B cell (primary cell): Measurements from ENCODE around the gene ADCY2. TPM values are rescaled to one million over a fixed set of nuclear protein-coding genes. Genes with fewer than 3 reads are reported as not detected.

Source experiments
- ATAC-seq: fragments of 200-7000 bp; cut with Tn5 transposase; one replicate; pipeline ENCODE4 v1.10.0; 2021; ENCODE audit warnings: low read depth, mild to moderate bottlenecking, moderate number of reproducible peaks, moderate library complexity
- CTCF ChIA-PET: fragments of 350-600 bp; sonication (Branson Sonifier 250); formaldehyde crosslinking; loops from one replicate; lab custom pipeline; 2021; ENCODE audit warnings: antibody characterized with exemption, inconsistent platforms; lab: Charles Lee
- POLR2A ChIA-PET: fragments of 350-600 bp; sonication (Branson Sonifier 250); formaldehyde crosslinking; loops from one replicate; lab custom pipeline; 2021; ENCODE audit warnings: antibody characterized with exemption; lab: Charles Lee
- DNase-seq: peaks from one replicate; pipeline ENCODE4 v3.0.0; 2013
- H2AFZ ChIP-seq: 2 replicates; pipeline ENCODE4 v1.6.1; 2012; ENCODE audit warnings: mild to moderate bottlenecking, low read depth, low read length; ENCODE audit not compliant: insufficient read depth, poor library complexity, severe bottlenecking
- H3K27ac ChIP-seq, 2 donors: 1 replicate in 1 of 2; 2 replicates in 1 of 2; pipeline ENCODE4 v1.5.1; 2012 to 2013; ENCODE audit warnings: low read length in 2 of 2, mild to moderate bottlenecking in 2 of 2, moderate library complexity in 1 of 2
- H3K27me3 ChIP-seq, 4 experiments: fragments of 200-600 bp in 1 of 4; sonication (generic) in 1 of 4; replicated peaks in 1 of 4; 1 replicate in 2 of 4; 2 replicates in 2 of 4; pipeline versions ENCODE4 v1.6.1 to v1.7.0; 2013 to 2016; ENCODE audit warnings: low read length in 3 of 4, mild to moderate bottlenecking in 2 of 4, mixed read lengths in 1 of 4, moderate library complexity in 1 of 4; ENCODE audit not compliant: insufficient read depth in 4 of 4, control insufficient read depth in 3 of 4; ENCODE audit errors: control extremely low read depth in 1 of 4
- H3K36me3 ChIP-seq, 2 experiments: replicated peaks in 1 of 2; 1 replicate in 1 of 2; 2 replicates in 1 of 2; pipeline versions ENCODE4 v1.6.1 to v1.7.1; 2013; ENCODE audit warnings: low read length in 1 of 2; ENCODE audit not compliant: insufficient read depth in 2 of 2, control insufficient read depth in 1 of 2; ENCODE audit errors: control extremely low read depth in 1 of 2, extremely low read depth in 1 of 2
- H3K4me1 ChIP-seq, 2 donors: fragments of 200-600 bp in 1 of 2; sonication (generic) in 1 of 2; 1 replicate in 1 of 2; 2 replicates in 1 of 2; pipeline versions ENCODE4 v1.5.1 to v1.6.1; 2013 to 2017; ENCODE audit warnings: low read length in 2 of 2; ENCODE audit not compliant: control insufficient read depth in 2 of 2, insufficient read depth in 2 of 2
- H3K4me2 ChIP-seq: replicated peaks from 2 replicates; pipeline ENCODE3; 2012; ENCODE audit warnings: mild to moderate bottlenecking, low read depth, low read length; ENCODE audit not compliant: poor library complexity, severe bottlenecking
- H3K4me3 ChIP-seq, 5 experiments: fragments of 200-600 bp in 1 of 5; sonication (generic) in 1 of 5; 1 replicate in 3 of 5; 2 replicates in 2 of 5; pipeline versions ENCODE4 v1.5.1 to v1.7.0; 2011 to 2016; ENCODE audit warnings: low read length in 4 of 5, mild to moderate bottlenecking in 4 of 5, low read depth in 2 of 5, control low read depth in 1 of 5, moderate library complexity in 1 of 5; ENCODE audit not compliant: insufficient read depth in 1 of 5; ENCODE audit errors: control extremely low read depth in 1 of 5, extremely low read depth in 1 of 5
- H3K79me2 ChIP-seq: fragments of 200-600 bp; sonication (generic); one replicate; pipeline ENCODE4 v1.6.0; 2016; ENCODE audit warnings: low read length; ENCODE audit not compliant: control insufficient read depth, insufficient read depth
- H3K9ac ChIP-seq: fragments of 200-600 bp; sonication (generic); 2 replicates; pipeline ENCODE4 v1.6.1; 2017; ENCODE audit warnings: mild to moderate bottlenecking, low read length, moderate library complexity
- H3K9me3 ChIP-seq, 3 donors: one replicate each; pipeline versions ENCODE4 v1.6.1 to v1.7.1; 2013; ENCODE audit warnings: low read length in 2 of 3; ENCODE audit not compliant: control insufficient read depth in 2 of 3, insufficient read depth in 1 of 3; ENCODE audit errors: control extremely low read depth in 1 of 3
- H4K20me1 ChIP-seq: 2 replicates; pipeline ENCODE4 v1.6.0; 2012; ENCODE audit warnings: mild to moderate bottlenecking, low read length; ENCODE audit not compliant: insufficient read depth, control insufficient read depth, poor library complexity, severe bottlenecking
- H3K27ac Mint-ChIP-seq: one replicate; pipeline ENCODE4 v1.8.0; 2021; ENCODE audit warnings: mixed read lengths
- H3K27me3 Mint-ChIP-seq: one replicate; pipeline ENCODE4 v1.8.0; 2021; ENCODE audit warnings: mixed read lengths
- H3K4me1 Mint-ChIP-seq: one replicate; pipeline ENCODE4 v1.8.0; 2021; ENCODE audit warnings: mixed read lengths
- H3K4me3 Mint-ChIP-seq: one replicate; pipeline ENCODE4 v1.8.0; 2021; ENCODE audit warnings: mixed read lengths
- H3K9me3 Mint-ChIP-seq: one replicate; pipeline ENCODE4 v1.8.0; 2022; ENCODE audit warnings: mixed read lengths; ENCODE audit not compliant: insufficient read depth
- CTCF ChIP-seq: fragments of 200-600 bp; IDR thresholded peaks from one replicate; pipeline ENCODE4 v1.8.0; 2022; ENCODE audit warnings: antibody characterized with exemption, mild to moderate bottlenecking
- EZH2 ChIP-seq: IDR thresholded peaks from 2 replicates; pipeline ENCODE4 v1.6.1; 2012; ENCODE audit warnings: borderline replicate concordance, low read depth, mild to moderate bottlenecking, moderate library complexity, low read length; ENCODE audit not compliant: insufficient read depth, poor library complexity, severe bottlenecking
- WGBS: methylation state at CpG from one replicate; pipeline ENCODE4 v1.1.5; 2013; ENCODE audit warnings: missing lambda C conversion rate; ENCODE audit not compliant: insufficient coverage; 5-methylcytosine and 5-hydroxymethylcytosine counted together
- intact Hi-C: fragments of 100-400 bp; cut with micrococcal nuclease; formaldehyde crosslinking; loops from one replicate; pipeline ENCODE4 v1.10.0; 2022
- polyA plus RNA-seq: library from polyadenylated mRNA; depleted of rRNA; stranded (reverse); fragments of >200 nt; gene quantifications from 2 replicates; pipeline ENCODE4 v1.2.3, GENCODE V29; 2012
- total RNA-seq, 2 donors: library from RNA; stranded (reverse); fragments of 120-200 nt in 1 of 2; gene quantifications; 1 replicate in 1 of 2; 2 replicates in 1 of 2; pipeline versions ENCODE4 v1.2.3 to v1.2.4, GENCODE V29; 2013 to 2022

The ADCY2 gene
- total and polyA plus RNA-seq, 2 donors (not counting 1 experiment from before 2014, with no cell fraction given) = not detected

- no peak for DNase-seq
- no peak overlapping the region for H3K9ac ChIP-seq
- H3K4me3 ChIP-seq = no peak overlapping the region
- ATAC-seq = no peak
- H3K4me1 Mint-ChIP-seq = no peaks in the 10 kb centered on the region
- no peaks in the 10 kb centered on the region for H3K9me3 Mint-ChIP-seq
- no peaks in the 10 kb centered on the region for H3K36me3 ChIP-seq
- H3K4me1 ChIP-seq = no peaks in the 10 kb centered on the region
- POLR2A ChIA-PET = no interaction called here
- no peak overlapping the region for H3K4me2 ChIP-seq
- H2AFZ ChIP-seq = no peak overlapping the region
- peaks cover 0 to 8% (median 0%) of the 10 kb centered on the region in 3 donors for H3K9me3 ChIP-seq
- H3K27me3 ChIP-seq = no peaks in the 10 kb centered on the region
- CTCF ChIA-PET = no interaction called here
- H3K4me3 Mint-ChIP-seq = no peak overlapping the region
- TF ChIP-seq CTCF = no peak
- no peak for TF ChIP-seq EZH2
- H3K27ac Mint-ChIP-seq = no peak overlapping the region
- no peak overlapping the region for H3K27ac ChIP-seq
- H4K20me1 ChIP-seq = no peaks in the 10 kb centered on the region
- intact Hi-C loops = no loop called here
- no peaks in the 10 kb centered on the region for H3K79me2 ChIP-seq
- H3K27me3 Mint-ChIP-seq = no peaks in the 10 kb centered on the region
Measured at GRCh38 chr5:7668627-7669026, 272.7 kb downstream of the ADCY2 start.

GRCh38 chr5:7671381-7671993 lies 275.5 kb downstream of the ADCY2 start:
- CTCF ChIA-PET = no interaction called here
- POLR2A ChIA-PET = no interaction called here
- Histone ChIP-seq H3K9ac (no peak overlapping the region), H3K4me3 (no peak overlapping the region), H3K9me3 (peaks cover 0 to 11% (median 0%) of the 10 kb centered on the region in 3 donors), H2AFZ (no peak overlapping the region), H3K4me1 (no peaks in the 10 kb centered on the region), H3K79me2 (no peaks in the 10 kb centered on the region), H3K27ac (no peak overlapping the region), H3K36me3 (no peaks in the 10 kb centered on the region), H4K20me1 (no peaks in the 10 kb centered on the region), H3K27me3 (no peaks in the 10 kb centered on the region), H3K4me2 (no peak overlapping the region)
- ATAC-seq (no peak), DNase-seq (no peak)
- WGBS = 100% methylated on average over 1 of the region's 7 CpGs
- Mint-ChIP-seq H3K4me1 (no peaks in the 10 kb centered on the region), H3K27me3 (no peaks in the 10 kb centered on the region), H3K4me3 (no peak overlapping the region), H3K9me3 (no peaks in the 10 kb centered on the region), H3K27ac (no peak overlapping the region)
- TF ChIP-seq EZH2 (no peak), CTCF (no peak)
- intact Hi-C loops = no loop called here
